AML-193 (cell line): ENCODE measurements around the gene GOLGA8N.
A peak's percentile ranks its signal among the peaks of the same experiment; 100 is the strongest.

Source experiments
- DNase-seq, 2 experiments: peaks; one replicate each; lab custom pipeline; 2025; lab: John Stamatoyannopoulos, UW

GOLGA8N gene

DNA sequence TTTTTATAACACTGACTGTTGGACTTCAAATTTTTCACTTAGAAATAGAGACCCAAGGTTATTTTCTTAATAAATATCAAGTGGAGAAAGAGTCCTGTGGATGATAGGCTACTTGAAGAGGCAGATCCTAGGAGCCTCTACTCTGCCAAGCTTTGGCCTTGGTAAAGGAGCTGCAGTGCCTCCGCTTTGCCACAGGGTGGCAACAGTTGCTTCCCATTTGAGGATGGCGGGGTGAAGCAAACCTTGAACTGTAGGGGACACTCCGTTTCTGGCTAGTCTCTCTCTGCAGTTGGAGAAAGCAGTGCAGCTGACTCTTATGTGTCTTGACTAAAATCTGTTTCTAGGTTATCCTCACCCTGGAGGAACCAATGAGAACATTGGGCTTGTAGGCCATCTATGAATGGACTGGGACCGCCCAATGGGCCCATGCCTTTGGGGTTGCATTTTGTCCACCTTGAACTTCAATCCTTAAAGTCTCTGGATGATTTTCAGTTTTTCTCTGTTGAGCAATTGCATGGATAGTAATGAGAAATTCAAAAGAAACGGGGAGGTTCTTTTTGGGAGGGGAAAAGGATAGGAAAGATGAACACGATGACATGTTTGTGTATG is 58.1 kb downstream of the GOLGA8N start:
- peak; percentile 68 to 70 for DNase-seq

DNA sequence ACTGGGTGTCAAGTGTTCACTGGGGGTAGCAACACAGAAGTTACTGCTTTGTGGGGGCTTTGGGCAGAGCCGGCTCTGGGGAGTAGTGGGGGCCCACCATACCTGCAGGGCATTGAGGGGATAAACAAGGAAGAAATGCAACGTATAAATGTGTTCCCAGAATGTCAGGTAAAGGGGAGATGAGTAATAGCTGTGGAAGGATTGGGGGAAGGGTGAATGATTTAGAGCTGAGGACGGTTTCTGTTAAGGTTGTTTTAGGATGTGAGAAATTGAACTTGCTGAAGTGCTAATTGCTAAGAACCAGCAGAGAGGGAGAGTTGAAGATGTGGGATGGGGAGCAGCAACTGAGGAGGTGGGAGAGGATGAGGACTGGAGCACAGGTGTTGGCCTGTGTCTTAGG is 58.9 kb downstream of the GOLGA8N start:
- no peak for DNase-seq

DNA sequence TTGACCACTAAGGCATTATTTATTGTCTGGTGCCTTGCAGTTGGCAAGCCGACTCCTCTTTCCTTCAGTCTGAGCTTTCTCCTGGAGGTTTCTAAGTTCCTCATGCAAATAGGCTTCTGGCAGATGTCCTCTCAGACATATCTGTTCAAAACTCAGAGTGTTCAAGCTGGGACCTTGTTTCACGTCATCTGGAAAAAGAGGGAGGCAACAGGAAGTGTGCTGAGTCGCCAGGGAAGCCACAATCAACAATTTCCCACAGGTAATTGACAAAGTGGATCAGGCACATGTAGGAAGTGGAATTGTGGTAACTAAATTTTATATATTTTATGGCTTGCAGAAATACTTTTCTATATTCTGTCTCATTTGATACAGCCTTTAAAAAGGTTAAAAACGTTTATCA is 62.8 kb downstream of the GOLGA8N start:
- no peak for DNase-seq

DNA sequence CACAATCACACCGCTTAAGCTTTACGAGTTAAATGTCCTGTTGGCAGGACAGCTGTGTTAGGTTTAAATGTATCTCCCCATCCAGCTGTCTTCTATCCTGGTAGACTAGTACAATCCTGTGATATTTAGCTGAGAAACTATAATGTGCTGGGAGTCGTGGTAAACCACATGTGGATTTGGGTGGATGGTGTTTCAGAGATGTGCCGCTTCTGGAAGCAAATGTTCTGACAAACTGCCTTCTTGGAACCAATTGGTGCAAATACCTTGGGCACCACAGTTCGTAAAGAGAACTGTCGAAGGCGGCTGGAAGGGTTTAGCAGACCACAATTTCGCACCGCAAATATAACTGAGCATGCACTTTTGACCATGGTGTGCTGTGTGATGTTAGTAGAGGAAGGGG is 63.2 kb downstream of the GOLGA8N start:
- DNase-seq, result no peak
